ENCODE data around the gene MOGAT2. TPM values are rescaled to one million over a fixed set of nuclear protein-coding genes. Genes with fewer than 3 reads are reported as not detected.

Gene MOGAT2
- total RNA-seq, 1 donor from 2014 or later: not detected

DNA sequence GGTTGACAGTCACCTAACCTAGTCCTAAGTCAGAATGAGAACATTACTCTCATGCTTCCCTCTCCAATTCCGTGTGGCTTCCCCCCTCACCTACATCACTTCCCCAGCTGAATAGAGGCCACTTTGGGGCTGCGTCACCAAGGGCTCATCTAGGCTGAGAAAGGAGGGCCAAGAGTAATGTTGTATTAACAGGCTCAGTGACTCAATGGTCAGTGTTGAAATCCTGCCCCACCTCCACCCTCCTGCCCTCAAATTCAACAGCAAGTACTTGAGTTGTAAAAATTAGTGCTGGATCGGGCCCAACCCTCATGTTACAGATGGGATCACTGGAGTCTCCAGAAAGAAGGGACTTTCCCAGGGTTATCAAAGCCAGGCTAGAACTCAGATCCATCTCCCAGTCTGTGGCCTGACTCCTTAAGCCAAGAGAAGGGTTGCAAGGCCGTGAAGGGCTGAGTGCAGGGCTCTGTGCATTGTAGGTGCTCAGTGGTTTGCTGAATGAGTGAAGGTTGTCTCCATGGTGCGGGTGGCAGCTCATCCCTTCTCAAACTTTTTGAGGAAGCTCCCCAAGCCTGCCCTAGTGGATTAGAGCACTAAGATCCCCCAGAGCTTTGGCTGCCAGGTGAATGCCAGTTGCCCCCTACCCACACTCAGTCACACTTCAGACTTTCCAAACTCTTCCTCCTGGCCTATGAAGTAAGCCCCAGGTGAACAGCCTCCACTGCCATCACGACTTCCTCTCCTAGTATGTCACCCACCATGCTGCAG is 54.2 kb downstream of the MOGAT2 start:
- no peak overlapping the region for H3K27ac Mint-ChIP-seq (ENCODE audit: unreplicated experiment)
- no peak for FAIRE-seq
- H3K4me3 Mint-ChIP-seq (ENCODE audit: unreplicated experiment): no peak overlapping the region

DNA sequence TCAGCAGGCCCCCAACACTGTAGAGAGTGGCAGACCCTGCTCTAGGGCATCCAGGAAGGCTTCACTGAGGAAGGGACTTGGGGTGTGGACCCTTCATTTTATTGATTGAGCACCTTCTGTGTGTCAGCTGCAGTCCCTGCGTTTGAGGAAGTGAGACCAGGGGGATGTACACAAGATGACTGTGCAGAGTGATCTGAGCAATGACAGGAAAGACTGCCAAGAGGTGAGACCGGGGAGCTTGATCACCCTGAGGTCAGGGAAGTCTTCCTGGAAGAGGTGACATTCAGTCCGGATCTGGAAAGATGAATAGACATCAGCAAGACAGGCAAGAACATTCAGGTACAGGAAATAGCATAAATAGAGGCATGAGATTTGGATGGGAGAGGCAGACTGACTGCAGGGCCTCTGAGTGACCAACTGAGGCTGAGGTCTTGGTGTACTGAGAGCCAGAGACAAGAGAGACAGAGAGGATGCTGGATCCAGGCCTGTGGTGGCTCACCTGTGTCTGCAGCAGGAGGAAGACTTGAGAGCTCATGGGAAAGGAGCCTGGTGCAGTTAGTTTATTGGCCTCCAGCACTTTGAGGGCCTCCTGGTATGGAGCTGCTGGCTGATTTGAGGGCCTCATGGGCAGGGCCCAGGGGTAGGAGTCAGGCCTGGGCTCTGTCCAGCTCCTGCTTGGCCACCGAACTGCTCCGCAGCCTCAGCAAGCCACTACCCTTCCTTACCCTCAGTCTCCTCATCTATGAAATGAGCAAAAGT is 56.1 kb downstream of the MOGAT2 start:
- Histone ChIP-seq H3K27ac (ENCODE audit: low read depth, low read length) (no peak overlapping the region), H3K36me3 (ENCODE audit: insufficient read depth, low read length) (no peaks in the 10 kb centered on the region), H3K79me2 (ENCODE audit: insufficient read depth, low read length) (no peaks in the 10 kb centered on the region), H3K9me3 (ENCODE audit: insufficient read depth, low read depth, low read length) (no peaks in the 10 kb centered on the region), H3K4me2 (ENCODE audit: low read length) (no peak overlapping the region), H4K20me1 (ENCODE audit: insufficient read depth, low read length) (no peaks in the 10 kb centered on the region), H2AFZ (ENCODE audit: low read depth, low read length) (no peak overlapping the region), H3K27me3 (ENCODE audit: insufficient read depth, low read length) (peaks cover 25% of the 10 kb centered on the region), H3K4me1 (ENCODE audit: insufficient read depth, low read length) (peaks cover 10% of the 10 kb centered on the region), H3K9ac (ENCODE audit: low read length) (no peak overlapping the region), H3K4me3 (ENCODE audit: insufficient read depth, low read depth, low read length) (no peak overlapping the region)
- Mint-ChIP-seq H3K9me3 (ENCODE audit: unreplicated experiment) (peaks cover 6% of the 10 kb centered on the region), H3K27ac (ENCODE audit: unreplicated experiment) (no peak overlapping the region), H3K4me3 (ENCODE audit: unreplicated experiment) (no peak overlapping the region), H3K4me1 (ENCODE audit: low read depth, unreplicated experiment) (no peaks in the 10 kb centered on the region), H3K36me3 (ENCODE audit: low read depth, unreplicated experiment) (peaks cover 1% of the 10 kb centered on the region), H3K27me3 (ENCODE audit: low read depth, unreplicated experiment) (peaks cover 71% of the 10 kb centered on the region)
- FAIRE-seq (no peak), DNase-seq (ENCODE audit: low read depth) (no peak)
- TF ChIP-seq, protein P1, sequence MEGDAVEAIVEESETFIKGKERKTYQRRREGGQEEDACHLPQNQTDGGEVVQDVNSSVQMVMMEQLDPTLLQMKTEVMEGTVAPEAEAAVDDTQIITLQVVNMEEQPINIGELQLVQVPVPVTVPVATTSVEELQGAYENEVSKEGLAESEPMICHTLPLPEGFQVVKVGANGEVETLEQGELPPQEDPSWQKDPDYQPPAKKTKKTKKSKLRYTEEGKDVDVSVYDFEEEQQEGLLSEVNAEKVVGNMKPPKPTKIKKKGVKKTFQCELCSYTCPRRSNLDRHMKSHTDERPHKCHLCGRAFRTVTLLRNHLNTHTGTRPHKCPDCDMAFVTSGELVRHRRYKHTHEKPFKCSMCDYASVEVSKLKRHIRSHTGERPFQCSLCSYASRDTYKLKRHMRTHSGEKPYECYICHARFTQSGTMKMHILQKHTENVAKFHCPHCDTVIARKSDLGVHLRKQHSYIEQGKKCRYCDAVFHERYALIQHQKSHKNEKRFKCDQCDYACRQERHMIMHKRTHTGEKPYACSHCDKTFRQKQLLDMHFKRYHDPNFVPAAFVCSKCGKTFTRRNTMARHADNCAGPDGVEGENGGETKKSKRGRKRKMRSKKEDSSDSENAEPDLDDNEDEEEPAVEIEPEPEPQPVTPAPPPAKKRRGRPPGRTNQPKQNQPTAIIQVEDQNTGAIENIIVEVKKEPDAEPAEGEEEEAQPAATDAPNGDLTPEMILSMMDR (IDR thresholded peaks at IDR 0.05; ENCODE audit: insufficient read depth, low read depth, low read length): no peak
- TF ChIP-seq EZH2 (IDR thresholded peaks at IDR 0.05; ENCODE audit: insufficient read depth, low read length): no peak

More for the DNA sequence above, 54.2 kb downstream of the MOGAT2 start:
- peaks cover 82% of the 10 kb centered on the region for H3K27me3 Mint-ChIP-seq (ENCODE audit: low read depth, unreplicated experiment)
- Histone ChIP-seq H3K27me3 (ENCODE audit: insufficient read depth, low read length) (peaks cover 30% of the 10 kb centered on the region), H3K4me3 (ENCODE audit: insufficient read depth, low read depth, low read length) (no peak overlapping the region), H3K27ac (ENCODE audit: low read depth, low read length) (no peak overlapping the region), H3K79me2 (ENCODE audit: insufficient read depth, low read length) (no peaks in the 10 kb centered on the region), H3K36me3 (ENCODE audit: insufficient read depth, low read length) (no peaks in the 10 kb centered on the region), H3K9me3 (ENCODE audit: insufficient read depth, low read depth, low read length) (no peaks in the 10 kb centered on the region), H4K20me1 (ENCODE audit: insufficient read depth, low read length) (no peaks in the 10 kb centered on the region), H3K4me2 (ENCODE audit: low read length) (no peak overlapping the region), H3K4me1 (ENCODE audit: insufficient read depth, low read length) (peaks cover 10% of the 10 kb centered on the region), H3K9ac (ENCODE audit: low read length) (no peak overlapping the region), H2AFZ (ENCODE audit: low read depth, low read length) (no peak overlapping the region)
- H3K4me1 Mint-ChIP-seq (ENCODE audit: low read depth, unreplicated experiment): no peaks in the 10 kb centered on the region
- peaks cover 1% of the 10 kb centered on the region for H3K36me3 Mint-ChIP-seq (ENCODE audit: low read depth, unreplicated experiment)
- TF ChIP-seq EZH2 (IDR thresholded peaks at IDR 0.05; ENCODE audit: insufficient read depth, low read length): no peak
- TF ChIP-seq, protein P1 (IDR thresholded peaks at IDR 0.05; ENCODE audit: insufficient read depth, low read depth, low read length): no peak
- DNase-seq (ENCODE audit: low read depth): peak; percentile 38
- peaks cover 6% of the 10 kb centered on the region for H3K9me3 Mint-ChIP-seq (ENCODE audit: unreplicated experiment)

Measured in astrocyte (in vitro differentiated cells and primary cell).